K562 treated with DMSO at 1 percent for 12 hours (cell line): ENCODE data around the gene ATOX1. TPM values are rescaled to one million over a fixed set of nuclear protein-coding genes. Genes with fewer than 3 reads are reported as not detected.

Experiments
- total RNA-seq: library from RNA; unstranded; fragments of 300-600 nt; gene quantifications from 2 replicates; pipeline ENCODE4 v1.2.3, GENCODE V29; 2022; ENCODE audit not compliant: insufficient read depth

The ATOX1 gene, protein sequence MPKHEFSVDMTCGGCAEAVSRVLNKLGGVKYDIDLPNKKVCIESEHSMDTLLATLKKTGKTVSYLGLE
- total RNA-seq: 48.5 and 85.5 TPM in 2 replicates

DNA sequence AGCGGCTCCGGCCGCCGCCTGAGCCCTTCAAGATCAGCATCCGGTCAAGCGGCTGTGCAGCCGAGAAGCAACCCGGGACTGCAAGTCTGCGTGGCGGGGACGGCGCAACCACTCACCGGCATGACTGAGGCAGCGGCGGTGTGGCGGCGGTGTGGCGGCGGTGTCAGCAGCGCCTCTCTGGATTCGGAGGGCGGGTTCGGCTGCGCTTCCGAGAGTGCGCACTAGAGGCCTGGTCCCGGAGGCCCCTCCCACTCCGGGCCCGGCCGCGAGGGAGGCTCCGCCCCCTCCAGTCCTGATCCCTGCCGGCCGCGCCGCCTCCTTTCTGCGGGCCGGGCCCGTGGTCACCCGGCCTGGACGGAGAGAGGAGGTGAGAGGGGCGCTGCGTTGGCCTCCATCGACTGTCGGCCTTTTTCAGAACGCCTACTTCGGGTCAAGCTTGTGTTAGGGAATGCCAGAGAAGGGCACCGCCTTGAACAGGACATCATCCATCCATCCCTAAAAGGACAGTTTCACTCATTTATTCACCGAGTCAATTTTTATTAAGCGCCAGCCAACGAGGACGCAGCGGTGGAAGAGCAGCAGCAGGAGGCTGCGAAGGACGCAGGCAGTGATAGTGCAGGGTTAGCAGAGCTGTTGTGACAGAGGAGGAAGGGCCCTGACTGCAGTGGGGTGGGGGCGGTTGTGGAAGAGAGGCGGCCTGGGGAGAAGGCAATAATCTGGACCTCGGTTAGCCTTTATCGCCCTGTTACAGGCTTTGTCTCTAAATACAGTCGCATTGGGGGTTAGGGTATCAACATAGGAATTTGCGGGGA, at the start of gene ATOX1:
Gene ATOX1 (minus strand): TSS at position 202 of the 812 bp plus-strand sequence. CDS start 80 bp downstream, at position 122.

DNA sequence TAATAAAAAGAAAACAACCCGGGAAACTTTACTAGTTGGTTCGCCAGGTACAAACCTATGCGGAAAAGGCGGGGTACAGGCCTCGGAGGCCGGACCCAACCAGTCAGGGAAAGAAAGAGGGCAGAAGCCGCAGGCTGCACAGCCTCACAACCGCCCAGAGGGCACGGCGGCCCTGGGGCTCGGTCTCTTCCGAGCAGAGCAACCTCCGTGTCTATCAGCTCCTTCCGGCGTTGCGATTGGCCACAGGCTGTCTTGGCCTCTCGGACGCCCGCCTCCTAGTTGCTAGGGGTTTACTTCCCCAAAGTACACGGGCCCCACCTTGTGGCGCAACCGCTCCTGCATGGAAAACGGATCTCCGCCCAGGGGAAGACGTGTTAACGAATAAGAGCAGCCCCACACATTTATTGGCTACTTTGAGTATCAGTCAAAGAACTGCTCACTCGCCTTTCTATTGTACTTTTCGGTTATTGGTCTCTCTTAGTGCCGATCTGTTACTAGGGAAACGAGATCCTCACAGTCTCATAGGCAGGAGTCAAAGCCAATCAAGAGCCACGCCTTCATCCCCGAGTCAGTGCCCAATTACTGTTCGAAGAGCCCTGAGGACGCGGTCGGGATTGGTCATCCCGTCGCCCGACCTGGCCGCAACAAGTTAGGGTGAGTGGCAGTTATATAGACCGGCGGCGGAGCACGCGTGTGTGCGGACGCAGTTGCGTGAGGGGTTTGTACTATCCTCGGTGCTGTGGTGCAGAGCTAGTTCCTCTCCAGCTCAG, 13.0 kb upstream of the ATOX1 start, which contains the start of gene G3BP1:
Gene G3BP1 (plus strand): TSS at position 696 of the 770 bp plus-strand sequence. CDS start 14,667 bp downstream, outside the sequence.

Other genes with a start within 250 kb of the ATOX1 start
- gene FAT2, start 167.3 kb downstream of the ATOX1 start, total RNA-seq: 0.06 TPM in 1 of 2 replicates, not detected in the other
- 10.8 and 16.6 TPM in 2 replicates for gene SPARC, start 71.7 kb downstream of the ATOX1 start, total RNA-seq
- 25.0 and 59.5 TPM in 2 replicates for gene G3BP1, start 13.3 kb upstream of the ATOX1 start, total RNA-seq
- not detected in 2 replicates for gene GLRA1, start 166.2 kb upstream of the ATOX1 start, total RNA-seq